ENCODE results near the gene KIRREL3.

KIRREL3 gene

DNA sequence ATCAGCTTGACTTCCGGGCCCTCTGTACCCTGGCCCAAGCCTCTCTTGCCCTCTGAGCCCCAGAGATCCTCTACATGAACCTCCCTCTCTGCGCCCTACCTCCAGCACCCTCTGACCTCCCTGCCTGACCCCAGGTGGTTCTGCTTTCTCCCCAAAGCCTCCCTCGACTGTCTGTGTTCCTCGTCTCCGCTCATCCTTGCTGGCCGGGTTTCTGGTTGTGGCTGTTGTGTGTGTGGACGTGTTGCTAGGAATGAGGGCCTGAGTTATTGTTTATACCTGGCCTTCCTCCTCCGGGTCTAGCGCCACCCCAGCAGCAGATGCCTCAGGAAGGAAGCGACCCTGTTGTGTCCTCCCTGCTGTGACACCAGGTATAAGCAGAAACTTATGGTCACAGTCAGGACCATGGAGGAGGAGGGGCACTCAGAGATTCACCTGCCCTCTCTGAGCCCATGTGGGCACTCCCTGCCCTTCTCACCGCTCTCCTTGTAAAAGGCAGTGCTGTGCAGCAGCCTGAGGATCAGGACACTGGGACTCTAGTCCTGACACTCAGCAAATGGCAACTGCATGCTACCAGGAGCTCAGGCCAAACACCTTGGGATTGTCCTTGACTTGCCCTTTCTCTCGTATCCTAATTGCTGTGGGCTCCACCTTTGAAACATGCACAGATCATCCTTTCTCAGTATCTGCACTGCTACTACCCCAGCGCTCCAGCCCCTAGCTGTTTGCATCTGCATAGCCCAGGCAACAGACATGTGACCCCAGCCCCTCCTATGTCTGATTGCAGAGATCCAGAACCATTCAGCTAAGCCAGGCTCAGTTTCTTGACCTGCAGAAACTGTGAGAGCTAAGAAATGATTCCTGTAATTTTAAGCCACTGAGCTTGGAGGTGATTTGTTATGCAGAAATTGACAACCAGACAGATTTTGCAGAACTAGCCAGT is 505.0 kb downstream of the KIRREL3 start:
- TF ChIP-seq GATA2 (IDR thresholded peaks at IDR 0.05; ENCODE audit: low read depth, low read length) (no peak), GATA3 (IDR thresholded peaks at IDR 0.05; ENCODE audit: low read depth, low read length) (no peak)

DNA sequence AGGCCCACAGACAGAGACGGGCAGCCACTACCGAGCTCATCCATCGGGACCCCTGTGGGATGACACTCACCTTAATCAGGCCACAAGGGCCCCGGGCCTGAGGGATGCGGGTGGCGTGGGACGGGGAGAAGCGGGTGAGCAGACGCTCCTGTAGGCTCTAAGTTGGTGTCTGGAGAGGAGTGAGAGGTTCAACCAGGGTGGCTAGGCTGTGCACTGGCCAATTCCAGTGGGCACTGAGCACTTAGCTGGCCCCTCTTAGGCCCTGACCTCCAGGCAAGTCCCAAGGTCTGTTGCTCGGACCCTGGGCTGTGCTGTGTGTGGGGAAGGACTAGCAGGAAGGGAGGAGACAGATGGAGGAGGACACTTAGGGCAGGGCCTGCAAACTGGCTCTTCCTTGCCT is 505.7 kb downstream of the KIRREL3 start:
- no peak for TF ChIP-seq GATA3 (IDR thresholded peaks at IDR 0.05; ENCODE audit: low read depth, low read length)
- no peak for TF ChIP-seq GATA2 (IDR thresholded peaks at IDR 0.05; ENCODE audit: low read depth, low read length)

DNA sequence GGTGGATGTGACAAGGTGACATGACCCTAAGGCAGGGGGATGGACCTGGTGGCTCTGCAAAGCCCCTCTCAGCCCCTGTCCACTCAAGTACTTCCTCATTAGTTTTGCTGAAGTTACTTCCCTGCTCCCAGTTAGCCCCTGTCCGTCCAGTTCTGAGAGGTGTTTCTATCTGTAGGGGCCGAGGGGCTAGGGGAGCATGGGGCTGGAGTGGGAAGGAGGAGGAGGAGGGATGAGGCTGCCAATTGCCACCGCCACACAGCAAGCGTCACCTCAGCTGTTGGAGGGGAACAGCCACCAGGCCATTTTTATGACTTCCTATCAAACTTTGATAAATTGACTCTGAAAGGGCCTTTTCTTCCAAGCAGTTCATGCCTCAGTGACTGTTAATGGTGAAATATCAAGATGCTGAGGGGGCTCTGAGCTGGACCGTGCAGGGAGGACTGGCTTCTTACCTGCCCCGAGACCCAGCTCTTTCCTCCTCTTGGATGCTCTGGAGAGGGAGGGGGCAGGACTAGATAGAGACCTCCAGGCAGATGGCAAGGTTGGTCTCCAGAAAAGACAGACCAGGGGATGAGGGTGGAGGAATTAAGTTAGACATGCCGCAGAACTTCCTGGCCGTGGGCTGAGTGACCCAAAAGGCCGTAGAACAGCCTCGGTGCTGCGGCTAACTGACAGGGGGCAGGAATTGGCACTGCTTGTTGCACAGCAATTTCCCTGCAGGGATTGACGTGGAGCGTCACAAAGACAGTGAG is 508.1 kb downstream of the KIRREL3 start:
- TF ChIP-seq GATA3 (IDR thresholded peaks at IDR 0.05; ENCODE audit: low read depth, low read length) (no peak), GATA2 (IDR thresholded peaks at IDR 0.05; ENCODE audit: low read depth, low read length) (no peak)

DNA sequence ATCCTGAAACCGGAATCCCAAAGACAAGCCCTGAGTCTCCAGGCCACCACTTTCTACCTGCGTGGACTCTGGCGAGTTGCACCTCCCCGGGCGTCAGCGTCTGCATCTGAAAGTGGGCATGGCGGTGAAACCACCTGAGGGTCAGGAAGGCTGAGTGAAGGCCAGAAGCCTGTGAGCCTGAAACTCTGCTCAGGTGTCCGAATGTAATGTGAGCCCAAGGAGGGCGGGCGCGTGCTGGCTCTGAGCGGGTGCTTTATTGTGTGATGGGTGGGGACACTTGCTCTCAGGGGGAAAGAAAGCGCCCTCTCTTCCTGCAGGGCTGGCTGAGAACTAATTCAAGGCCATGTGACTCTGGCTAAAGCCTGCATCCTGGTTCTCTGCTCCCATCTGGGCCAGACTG is 509.5 kb downstream of the KIRREL3 start:
- TF ChIP-seq GATA3 (IDR thresholded peaks at IDR 0.05; ENCODE audit: low read depth, low read length) (no peak), GATA2 (IDR thresholded peaks at IDR 0.05; ENCODE audit: low read depth, low read length) (no peak)

DNA sequence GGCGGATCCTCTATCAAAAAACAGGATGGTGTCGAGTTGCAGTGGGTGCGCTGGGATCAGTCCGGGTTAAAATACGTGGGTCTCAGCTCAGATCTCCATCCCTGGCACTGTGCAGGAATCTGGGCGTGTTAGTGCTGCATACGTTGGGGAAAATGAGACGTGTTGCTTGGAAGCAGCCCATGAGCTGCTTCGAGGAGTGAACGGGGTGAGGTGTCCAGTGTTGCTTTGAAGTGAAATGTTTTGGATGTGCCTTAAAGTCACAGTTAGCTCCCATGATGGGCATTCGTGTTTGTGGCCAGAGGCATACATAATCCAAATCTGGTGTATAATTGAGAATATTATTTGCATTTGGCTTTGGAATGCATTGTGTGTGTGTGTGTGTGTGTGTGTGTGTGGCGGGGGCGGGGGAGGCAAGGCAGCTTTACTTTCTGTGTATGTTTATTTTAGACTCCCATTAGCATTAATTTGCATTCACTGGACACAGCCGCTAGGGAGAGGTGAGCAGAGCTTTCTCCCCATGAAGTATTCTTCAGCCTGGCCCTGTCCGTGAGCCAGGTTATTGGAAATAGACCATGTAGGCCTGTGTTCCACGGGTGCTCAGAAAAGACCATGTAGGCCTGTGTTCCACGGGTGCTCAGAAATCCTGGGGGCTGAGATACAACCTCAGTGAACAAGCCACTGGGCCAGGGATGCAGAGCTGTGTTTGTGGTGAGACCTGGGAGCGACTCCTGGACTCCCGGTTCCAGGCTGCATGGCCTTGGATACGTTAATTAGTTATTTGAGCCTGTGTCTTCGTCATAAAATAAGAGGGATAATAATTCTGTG is 510.5 kb downstream of the KIRREL3 start:
- TF ChIP-seq GATA3 (IDR thresholded peaks at IDR 0.05; ENCODE audit: low read depth, low read length) (no peak), GATA2 (IDR thresholded peaks at IDR 0.05; ENCODE audit: low read depth, low read length) (no peak)

DNA sequence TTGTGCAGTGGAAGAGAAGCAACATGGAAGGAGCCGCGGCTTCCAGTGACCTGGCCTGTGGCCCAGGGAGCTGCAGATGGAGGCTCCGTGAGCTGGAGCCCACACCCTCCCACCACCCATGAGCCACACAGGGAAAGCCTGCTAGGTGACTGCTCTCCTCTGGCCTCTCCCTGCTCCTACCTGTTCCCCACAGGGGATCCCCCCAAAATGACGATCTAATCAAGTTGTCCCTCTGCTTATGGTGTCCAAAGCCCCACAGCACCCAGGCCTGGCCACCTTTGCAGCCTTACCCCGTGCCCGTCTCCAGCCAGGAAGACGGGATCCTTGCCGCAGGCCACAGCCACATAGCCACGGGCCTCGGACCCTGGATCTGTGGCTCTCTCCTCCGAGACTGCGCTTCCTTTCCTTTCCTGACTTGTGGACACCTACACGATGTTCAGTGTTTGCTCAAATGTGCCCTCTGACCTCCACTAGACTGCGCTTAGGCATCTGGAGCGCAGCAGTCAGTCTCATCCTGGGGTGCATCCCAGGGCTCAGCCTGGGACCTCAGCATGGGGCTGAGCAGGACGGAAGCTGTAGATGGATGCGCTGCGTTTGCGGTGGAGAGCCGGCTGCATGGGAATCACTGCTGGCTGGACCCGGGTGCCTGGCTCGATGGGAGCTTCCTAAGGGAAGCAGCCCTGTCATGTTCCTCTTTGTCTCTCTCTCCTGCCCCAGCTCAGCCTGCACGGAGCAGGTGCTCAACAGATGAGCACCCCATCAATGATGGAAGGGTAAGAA is 511.8 kb downstream of the KIRREL3 start:
- TF ChIP-seq GATA3 (IDR thresholded peaks at IDR 0.05; ENCODE audit: low read depth, low read length), result no peak
- no peak for TF ChIP-seq GATA2 (IDR thresholded peaks at IDR 0.05; ENCODE audit: low read depth, low read length)

DNA sequence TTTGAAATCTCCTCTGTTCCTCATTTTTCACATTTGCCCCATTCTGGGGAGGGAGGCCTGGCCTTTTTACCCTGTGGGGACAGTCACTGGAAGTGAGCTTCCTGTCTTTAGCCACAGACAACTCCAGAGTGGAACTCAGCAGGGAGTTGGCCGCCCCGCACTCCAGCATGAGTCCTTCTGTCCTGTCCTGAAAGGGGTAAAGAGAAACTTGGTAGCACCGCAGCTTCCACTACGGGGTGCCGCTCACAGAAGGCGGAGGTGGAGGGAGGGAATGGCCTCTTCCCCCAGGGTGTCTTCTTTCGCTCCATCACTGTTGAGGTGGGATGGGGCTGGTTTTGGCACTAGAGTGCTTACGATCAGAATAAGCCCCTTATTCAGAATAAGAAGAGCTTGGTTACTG is 512.9 kb downstream of the KIRREL3 start:
- TF ChIP-seq GATA3 (IDR thresholded peaks at IDR 0.05; ENCODE audit: low read depth, low read length) (no peak), GATA2 (IDR thresholded peaks at IDR 0.05; ENCODE audit: low read depth, low read length) (no peak)

DNA sequence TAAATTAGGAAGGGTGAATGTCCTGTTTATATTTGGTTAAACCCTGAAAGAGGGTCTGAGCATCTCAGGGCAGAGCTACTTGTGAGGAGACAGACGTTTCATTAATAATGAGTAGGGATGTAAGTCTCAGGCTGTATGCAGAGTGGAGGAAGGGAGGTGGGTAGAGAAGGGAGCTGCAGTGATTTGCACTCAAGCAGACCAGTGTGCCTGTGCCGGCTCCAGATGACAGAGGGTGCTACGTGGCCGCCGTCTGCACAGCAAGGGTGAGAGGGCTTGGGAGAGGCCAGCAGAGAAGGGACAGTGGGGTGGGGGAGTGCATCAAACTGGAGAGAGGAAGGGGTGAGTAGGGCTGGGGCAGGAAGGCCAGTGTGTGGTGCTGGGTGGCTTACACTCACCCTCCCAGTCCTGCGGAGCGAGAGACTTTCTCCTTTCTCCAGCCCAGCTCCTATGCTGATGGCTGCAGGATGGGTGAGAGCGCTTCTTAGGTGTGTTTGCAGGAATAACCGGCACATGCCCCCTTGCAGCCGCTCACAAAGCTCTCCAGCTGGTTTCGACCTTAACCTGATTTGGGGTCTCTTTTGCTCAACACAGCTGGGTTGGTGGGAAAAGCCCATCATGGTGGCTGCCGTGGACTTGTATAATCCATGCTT is 514.5 kb downstream of the KIRREL3 start:
- no peak for TF ChIP-seq GATA3 (IDR thresholded peaks at IDR 0.05; ENCODE audit: low read depth, low read length)
- no peak for TF ChIP-seq GATA2 (IDR thresholded peaks at IDR 0.05; ENCODE audit: low read depth, low read length)

DNA sequence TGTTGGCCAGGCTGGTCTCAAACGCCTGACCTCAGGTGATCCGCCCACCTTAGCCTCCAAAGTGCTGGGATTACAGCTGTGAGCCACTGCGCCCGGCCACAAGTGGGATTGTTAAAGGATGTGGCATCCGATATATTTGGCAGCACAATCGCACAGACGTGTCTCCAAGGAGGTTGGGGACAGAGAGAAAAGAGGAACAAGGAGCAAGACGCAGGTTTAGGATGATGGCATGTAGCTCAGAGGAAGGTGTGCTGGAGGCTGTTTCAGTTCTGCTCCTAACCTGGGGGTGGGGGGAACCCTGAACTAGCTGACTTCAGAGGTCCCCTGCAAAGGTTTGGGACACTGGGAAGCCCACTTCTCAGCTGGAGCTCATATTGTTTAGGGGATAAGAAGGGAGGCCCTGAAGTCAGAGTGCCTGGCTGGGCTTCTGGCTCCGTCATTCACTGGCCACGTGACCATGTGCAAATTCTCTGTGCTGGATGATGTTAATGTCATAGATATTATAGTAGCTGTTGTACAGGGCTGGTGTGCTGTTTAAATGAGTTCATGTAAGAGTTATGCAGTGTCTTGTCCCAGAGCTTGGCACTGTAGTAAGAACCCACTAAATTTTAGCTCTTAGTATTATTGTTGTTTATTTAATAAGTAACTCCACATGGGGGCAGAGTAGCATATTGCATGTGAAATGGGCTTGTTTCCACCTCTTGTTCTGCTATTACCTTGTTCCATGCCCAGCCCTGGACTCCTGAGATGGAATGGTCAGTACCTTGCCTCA is 515.4 kb downstream of the KIRREL3 start:
- TF ChIP-seq GATA2 (IDR thresholded peaks at IDR 0.05; ENCODE audit: low read depth, low read length) (no peak), GATA3 (IDR thresholded peaks at IDR 0.05; ENCODE audit: low read depth, low read length) (no peak)

DNA sequence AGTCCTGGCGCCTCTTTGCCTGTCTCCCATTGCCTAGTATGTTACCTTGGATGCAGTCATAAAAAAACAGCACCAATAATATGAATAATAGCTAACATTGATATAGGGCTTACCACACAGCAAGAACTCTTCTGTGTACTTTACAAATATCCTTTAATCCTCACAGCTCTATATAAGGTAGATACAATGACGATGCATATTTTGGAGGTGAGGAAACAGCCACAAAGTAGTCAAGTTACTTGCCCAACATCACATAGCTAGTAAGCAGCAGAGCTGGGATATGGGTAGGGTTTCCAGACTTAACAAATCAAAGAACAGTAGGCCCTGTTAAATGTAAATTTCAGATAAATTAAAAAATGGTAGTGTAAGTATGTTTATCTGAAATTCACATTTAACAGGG is 516.3 kb downstream of the KIRREL3 start:
- no peak for TF ChIP-seq GATA2 (IDR thresholded peaks at IDR 0.05; ENCODE audit: low read depth, low read length)
- no peak for TF ChIP-seq GATA3 (IDR thresholded peaks at IDR 0.05; ENCODE audit: low read depth, low read length)

DNA sequence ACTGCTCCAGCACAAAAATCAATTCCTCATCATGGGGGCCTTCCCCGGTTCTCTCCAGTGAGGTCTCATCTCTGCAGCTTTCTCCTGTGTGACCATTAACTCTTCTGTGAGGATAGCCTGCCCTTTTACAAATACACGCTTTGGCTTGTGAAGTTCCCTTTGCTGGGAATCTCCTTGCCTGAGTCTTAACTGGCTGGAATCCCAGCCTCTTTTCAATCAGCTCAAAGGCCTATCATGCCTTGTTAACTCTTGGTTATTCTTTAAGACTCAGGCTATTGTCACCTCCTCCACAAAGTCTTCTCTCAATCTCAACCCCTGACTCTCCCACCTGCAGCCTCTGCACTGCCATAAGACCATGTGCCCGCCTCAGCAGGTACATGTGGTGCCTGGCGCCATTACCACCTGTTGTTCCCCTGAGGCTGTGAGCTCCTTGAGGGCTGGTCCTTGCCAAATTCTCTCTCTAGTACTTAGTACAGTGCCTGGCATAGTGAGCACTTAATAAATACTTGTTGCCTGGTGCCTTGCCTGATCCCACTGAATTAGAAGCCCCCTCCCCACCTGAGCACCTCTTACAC is 516.9 kb downstream of the KIRREL3 start:
- TF ChIP-seq GATA2 (IDR thresholded peaks at IDR 0.05; ENCODE audit: low read depth, low read length), result no peak
- TF ChIP-seq GATA3 (IDR thresholded peaks at IDR 0.05; ENCODE audit: low read depth, low read length), result no peak

DNA sequence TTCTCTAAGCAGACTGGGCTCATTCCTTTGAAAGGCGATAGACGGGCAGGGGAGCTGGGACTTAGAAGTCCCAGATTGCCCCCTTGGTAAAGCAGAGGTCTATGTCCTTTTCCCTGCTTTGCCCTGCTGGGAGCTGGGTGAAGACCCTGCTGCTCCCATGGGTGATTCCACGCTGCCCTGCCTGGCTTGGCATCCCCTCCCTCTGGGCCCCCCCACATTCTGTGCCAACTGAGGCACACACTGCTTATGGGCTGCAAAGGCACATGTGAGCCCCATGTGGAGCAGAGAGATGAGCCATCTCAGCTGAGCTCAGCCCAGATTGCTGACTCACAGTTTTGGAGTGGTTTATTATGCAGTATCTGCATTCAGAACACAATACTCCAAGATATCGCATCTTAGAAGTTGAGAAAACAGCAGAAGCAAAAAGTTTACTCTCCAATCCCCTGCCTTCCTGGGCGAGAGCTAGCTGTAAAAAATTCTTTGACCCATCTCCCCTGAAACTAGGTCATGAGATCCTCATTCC is 517.9 kb downstream of the KIRREL3 start:
- TF ChIP-seq GATA2 (IDR thresholded peaks at IDR 0.05; ENCODE audit: low read depth, low read length), result no peak
- no peak for TF ChIP-seq GATA3 (IDR thresholded peaks at IDR 0.05; ENCODE audit: low read depth, low read length)
